Measurements from ENCODE around the gene HECW1.

The HECW1 gene

GRCh38 chr7:43469051-43469450, 356.6 kb downstream of the HECW1 start:
- TF ChIP-seq, protein P1, sequence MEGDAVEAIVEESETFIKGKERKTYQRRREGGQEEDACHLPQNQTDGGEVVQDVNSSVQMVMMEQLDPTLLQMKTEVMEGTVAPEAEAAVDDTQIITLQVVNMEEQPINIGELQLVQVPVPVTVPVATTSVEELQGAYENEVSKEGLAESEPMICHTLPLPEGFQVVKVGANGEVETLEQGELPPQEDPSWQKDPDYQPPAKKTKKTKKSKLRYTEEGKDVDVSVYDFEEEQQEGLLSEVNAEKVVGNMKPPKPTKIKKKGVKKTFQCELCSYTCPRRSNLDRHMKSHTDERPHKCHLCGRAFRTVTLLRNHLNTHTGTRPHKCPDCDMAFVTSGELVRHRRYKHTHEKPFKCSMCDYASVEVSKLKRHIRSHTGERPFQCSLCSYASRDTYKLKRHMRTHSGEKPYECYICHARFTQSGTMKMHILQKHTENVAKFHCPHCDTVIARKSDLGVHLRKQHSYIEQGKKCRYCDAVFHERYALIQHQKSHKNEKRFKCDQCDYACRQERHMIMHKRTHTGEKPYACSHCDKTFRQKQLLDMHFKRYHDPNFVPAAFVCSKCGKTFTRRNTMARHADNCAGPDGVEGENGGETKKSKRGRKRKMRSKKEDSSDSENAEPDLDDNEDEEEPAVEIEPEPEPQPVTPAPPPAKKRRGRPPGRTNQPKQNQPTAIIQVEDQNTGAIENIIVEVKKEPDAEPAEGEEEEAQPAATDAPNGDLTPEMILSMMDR (conservative IDR thresholded peaks at IDR 0.05; ENCODE audit: low read length), result no peak
- peak; percentile 61 for DNase-seq (ENCODE audit: low read depth)

GRCh38 chr7:43470110-43470509, 357.7 kb downstream of the HECW1 start:
- no peak for DNase-seq (ENCODE audit: low read depth)
- no peak overlapping the region for H3K4me3 ChIP-seq (ENCODE audit: low read length)
- TF ChIP-seq, protein P1 (conservative IDR thresholded peaks at IDR 0.05; ENCODE audit: low read length), result no peak

More at GRCh38 chr7:43469051-43469450, 356.6 kb downstream of the HECW1 start:
- H3K4me3 ChIP-seq (ENCODE audit: low read length), result no peak overlapping the region

DNA sequence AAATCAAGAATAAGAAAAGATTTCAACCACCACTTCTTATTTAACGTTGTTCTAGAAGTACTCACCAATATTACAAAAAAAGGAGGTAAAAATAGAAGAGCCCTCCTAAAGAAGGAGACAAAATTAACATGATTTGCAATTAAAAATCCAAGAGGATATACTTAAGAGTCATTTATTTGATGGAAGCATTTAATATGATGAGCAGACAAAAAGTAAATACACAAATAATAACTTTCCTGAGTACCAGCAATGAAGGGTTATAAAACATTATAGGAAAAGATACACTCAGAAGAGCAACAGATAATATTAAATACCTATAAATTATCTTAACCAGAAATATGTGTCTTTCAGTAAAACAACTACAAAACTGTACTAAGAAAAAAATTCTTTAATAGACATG, 363.5 kb downstream of the HECW1 start:
- DNase-seq (ENCODE audit: low read depth), result no peak
- TF ChIP-seq, protein P1 (conservative IDR thresholded peaks at IDR 0.05; ENCODE audit: low read length), result no peak
- no peak overlapping the region for H3K4me3 ChIP-seq (ENCODE audit: low read length)

DNA sequence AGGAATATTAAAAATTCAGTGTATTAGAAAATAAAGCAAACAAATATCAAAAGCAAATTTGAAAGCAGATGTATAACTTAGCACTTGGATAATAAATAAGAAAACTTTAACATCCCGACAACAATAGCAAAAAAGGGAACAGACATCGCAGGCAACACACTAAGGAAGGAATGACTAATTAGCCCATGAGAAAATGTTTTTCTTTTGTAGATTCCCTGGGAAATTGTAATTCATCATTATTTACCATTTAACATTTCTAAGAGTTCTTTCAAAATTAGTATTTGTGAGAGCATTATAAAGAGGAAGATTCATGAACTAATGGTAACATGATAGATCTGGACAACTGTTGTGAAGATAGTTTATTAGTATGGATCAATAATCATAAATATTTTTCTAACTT, 364.4 kb downstream of the HECW1 start:
- DNase-seq (ENCODE audit: low read depth), result no peak
- TF ChIP-seq, protein P1 (conservative IDR thresholded peaks at IDR 0.05; ENCODE audit: low read length), result no peak
- H3K4me3 ChIP-seq (ENCODE audit: low read length), result no peak overlapping the region

DNA sequence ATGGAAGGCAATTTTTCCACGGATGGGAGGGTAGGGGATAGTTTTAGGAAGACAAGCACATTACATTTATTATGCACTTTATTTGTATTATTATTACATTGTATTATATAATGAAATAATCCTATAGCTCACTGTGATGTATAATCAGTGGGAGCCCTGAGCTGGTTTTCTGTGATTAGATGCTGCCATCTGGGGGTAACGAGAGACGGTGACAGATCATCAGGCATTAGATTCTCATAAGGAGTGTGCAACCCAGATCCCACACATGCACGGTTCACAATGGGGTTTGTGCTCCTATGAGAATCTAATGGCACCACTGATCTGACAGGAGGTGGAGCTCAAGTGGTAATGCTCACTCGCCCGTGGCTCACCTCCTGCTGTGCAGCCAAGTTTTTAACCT, 366.6 kb downstream of the HECW1 start:
- no peak overlapping the region for H3K4me3 ChIP-seq (ENCODE audit: low read length)
- no peak for DNase-seq (ENCODE audit: low read depth)
- TF ChIP-seq, protein P1 (conservative IDR thresholded peaks at IDR 0.05; ENCODE audit: low read length), result no peak; the same call in 1 of the 2 replicates

GRCh38 chr7:43479543-43479942, 367.1 kb downstream of the HECW1 start:
- TF ChIP-seq, protein P1 (conservative IDR thresholded peaks at IDR 0.05; ENCODE audit: low read length), result no peak
- DNase-seq (ENCODE audit: low read depth), result no peak
- H3K4me3 ChIP-seq (ENCODE audit: low read length), result no peak overlapping the region

DNA sequence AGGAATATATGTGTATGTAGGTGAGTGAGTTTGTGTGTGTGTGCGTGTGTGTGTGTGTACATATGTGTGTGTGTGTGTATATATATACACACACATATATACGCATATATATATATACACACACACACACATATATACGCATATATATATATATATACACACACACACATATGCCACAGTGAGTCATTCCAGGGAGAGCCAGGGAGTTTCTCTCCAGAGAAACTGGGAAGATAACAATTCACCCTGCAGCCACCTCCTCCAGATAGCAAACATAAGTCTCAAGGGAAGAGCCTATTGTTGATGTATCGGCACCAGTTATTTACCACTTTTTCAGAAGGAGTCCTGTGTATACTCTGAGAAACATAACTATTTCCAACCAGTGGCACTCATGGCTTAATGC, 368.1 kb downstream of the HECW1 start:
- TF ChIP-seq, protein P1 (conservative IDR thresholded peaks at IDR 0.05; ENCODE audit: low read length), result no peak

More for the DNA sequence above, 368.1 kb downstream of the HECW1 start:
- H3K4me3 ChIP-seq (ENCODE audit: low read length), result no peak overlapping the region
- DNase-seq (ENCODE audit: low read depth), result no peak

Measured in AG10803 (cell line).